ENCODE results near the gene FAM204A.

The FAM204A gene

DNA sequence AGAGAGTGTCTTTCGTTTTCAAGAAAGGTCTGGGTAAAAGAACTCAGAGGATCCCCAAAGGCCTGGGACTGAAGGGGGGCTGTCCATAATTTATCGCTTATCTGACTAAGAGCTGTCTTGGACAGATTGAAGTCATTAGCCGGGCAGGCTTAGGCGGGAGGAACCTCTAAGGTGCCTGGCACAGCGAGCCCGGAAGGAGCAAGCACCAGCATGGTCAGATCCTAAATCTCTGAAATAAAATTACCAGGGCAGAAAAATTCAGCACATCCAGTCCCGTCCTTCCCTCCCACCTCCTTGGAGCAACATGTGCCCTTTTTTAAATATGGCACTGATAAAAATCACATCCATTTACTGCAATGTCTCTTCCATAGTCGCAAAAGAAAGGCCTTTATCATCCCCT, 86.8 kb downstream of the FAM204A start:
- Histone ChIP-seq H3K9ac (ENCODE audit: low read depth, low read length, poor library complexity, severe bottlenecking) (no peak overlapping the region), H3K4me3 (ENCODE audit: low read length, poor library complexity, severe bottlenecking) (no peak overlapping the region), H4K20me1 (ENCODE audit: insufficient read depth, low read length, poor library complexity, severe bottlenecking) (no peaks in the 10 kb centered on the region), H3K9me2 (replicated peaks; ENCODE audit: low read depth, low read length) (no peaks in the 10 kb centered on the region), H3K9me3 (ENCODE audit: insufficient read depth, low read depth, low read length) (no peaks in the 10 kb centered on the region), H3K4me1 (ENCODE audit: insufficient read depth, low read length, poor library complexity, severe bottlenecking) (no peaks in the 10 kb centered on the region), H3F3A (ENCODE audit: low read depth) (no peaks in the 10 kb centered on the region), H3K4me2 (ENCODE audit: low read depth, low read length, poor library complexity, severe bottlenecking) (no peak overlapping the region), H3K79me2 (ENCODE audit: insufficient read depth, low read length) (no peaks in the 10 kb centered on the region), H3K36me3 (ENCODE audit: insufficient read depth, low read length) (no peaks in the 10 kb centered on the region), H2AFZ (ENCODE audit: low read length) (no peak overlapping the region), H3K27me3 (ENCODE audit: insufficient read depth, low read length, poor library complexity, severe bottlenecking) (no peaks in the 10 kb centered on the region)
- TF ChIP-seq CTCF (conservative IDR thresholded peaks at IDR 0.05; ENCODE audit: low read length) (no peak), EZH2phosphoT487 (IDR thresholded peaks at IDR 0.05; ENCODE audit: borderline replicate concordance) (no peak)

- Histone ChIP-seq H2AFZ (ENCODE audit: low read length) (no peak overlapping the region), H3K4me2 (ENCODE audit: low read depth, low read length, poor library complexity, severe bottlenecking) (no peak overlapping the region), H3K4me1 (ENCODE audit: insufficient read depth, low read length, poor library complexity, severe bottlenecking) (no peaks in the 10 kb centered on the region), H3K9ac (ENCODE audit: low read depth, low read length, poor library complexity, severe bottlenecking) (no peak overlapping the region), H3K4me3 (ENCODE audit: low read length, poor library complexity, severe bottlenecking) (no peak overlapping the region), H4K20me1 (ENCODE audit: insufficient read depth, low read length, poor library complexity, severe bottlenecking) (no peaks in the 10 kb centered on the region), H3K9me2 (replicated peaks; ENCODE audit: low read depth, low read length) (no peaks in the 10 kb centered on the region), H3K27me3 (ENCODE audit: insufficient read depth, low read length, poor library complexity, severe bottlenecking) (no peaks in the 10 kb centered on the region), H3F3A (ENCODE audit: low read depth) (no peaks in the 10 kb centered on the region), H3K36me3 (ENCODE audit: insufficient read depth, low read length) (no peaks in the 10 kb centered on the region), H3K79me2 (ENCODE audit: insufficient read depth, low read length) (no peaks in the 10 kb centered on the region), H3K9me3 (ENCODE audit: insufficient read depth, low read depth, low read length) (no peaks in the 10 kb centered on the region)
- TF ChIP-seq CTCF (conservative IDR thresholded peaks at IDR 0.05; ENCODE audit: low read length), result no peak
- TF ChIP-seq EZH2phosphoT487 (IDR thresholded peaks at IDR 0.05; ENCODE audit: borderline replicate concordance), result no peak
These were observed 87.5 kb downstream of the FAM204A start for GRCh38 chr10:118254654-118255053.

GRCh38 chr10:118253397-118253796, 88.7 kb downstream of the FAM204A start:
- Histone ChIP-seq H3K36me3 (ENCODE audit: insufficient read depth, low read length) (no peaks in the 10 kb centered on the region), H3K9ac (ENCODE audit: low read depth, low read length, poor library complexity, severe bottlenecking) (no peak overlapping the region), H4K20me1 (ENCODE audit: insufficient read depth, low read length, poor library complexity, severe bottlenecking) (no peaks in the 10 kb centered on the region), H3F3A (ENCODE audit: low read depth) (no peaks in the 10 kb centered on the region), H3K9me3 (ENCODE audit: insufficient read depth, low read depth, low read length) (no peaks in the 10 kb centered on the region), H3K4me2 (ENCODE audit: low read depth, low read length, poor library complexity, severe bottlenecking) (no peak overlapping the region), H3K27me3 (ENCODE audit: insufficient read depth, low read length, poor library complexity, severe bottlenecking) (no peaks in the 10 kb centered on the region), H3K9me2 (replicated peaks; ENCODE audit: low read depth, low read length) (no peaks in the 10 kb centered on the region), H3K4me3 (ENCODE audit: low read length, poor library complexity, severe bottlenecking) (no peak overlapping the region), H3K4me1 (ENCODE audit: insufficient read depth, low read length, poor library complexity, severe bottlenecking) (no peaks in the 10 kb centered on the region), H2AFZ (ENCODE audit: low read length) (no peak overlapping the region), H3K79me2 (ENCODE audit: insufficient read depth, low read length) (no peaks in the 10 kb centered on the region)
- TF ChIP-seq CTCF (conservative IDR thresholded peaks at IDR 0.05; ENCODE audit: low read length) (no peak), EZH2phosphoT487 (IDR thresholded peaks at IDR 0.05; ENCODE audit: borderline replicate concordance) (no peak)

Data from Loucy (cell line).